ENCODE data around the gene CD2.

DNA sequence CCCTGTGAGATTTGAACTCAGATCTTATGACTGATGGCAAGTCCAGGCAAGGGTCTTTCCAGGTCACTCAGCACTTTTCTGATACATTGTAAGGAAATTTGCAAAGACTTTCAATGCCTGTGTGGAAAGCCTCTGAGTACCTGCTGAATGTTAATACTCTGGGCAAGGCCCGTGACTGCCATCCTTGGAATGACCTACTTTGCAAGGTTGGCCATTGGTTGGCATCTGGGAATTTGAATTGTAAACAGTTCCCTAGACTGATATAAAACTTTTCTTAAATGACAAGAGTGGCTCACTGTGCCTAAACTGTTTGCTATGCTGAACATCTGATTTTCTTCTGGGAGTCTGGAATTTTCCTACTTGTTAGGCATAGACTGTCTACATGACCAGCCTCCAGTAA, 57.1 kb downstream of the CD2 start:
- TF ChIP-seq POLR2AphosphoS5 (IDR thresholded peaks at IDR 0.05) (no peak), POLR2A (IDR thresholded peaks at IDR 0.05) (no peak)
- TF ChIP-seq, protein P1, sequence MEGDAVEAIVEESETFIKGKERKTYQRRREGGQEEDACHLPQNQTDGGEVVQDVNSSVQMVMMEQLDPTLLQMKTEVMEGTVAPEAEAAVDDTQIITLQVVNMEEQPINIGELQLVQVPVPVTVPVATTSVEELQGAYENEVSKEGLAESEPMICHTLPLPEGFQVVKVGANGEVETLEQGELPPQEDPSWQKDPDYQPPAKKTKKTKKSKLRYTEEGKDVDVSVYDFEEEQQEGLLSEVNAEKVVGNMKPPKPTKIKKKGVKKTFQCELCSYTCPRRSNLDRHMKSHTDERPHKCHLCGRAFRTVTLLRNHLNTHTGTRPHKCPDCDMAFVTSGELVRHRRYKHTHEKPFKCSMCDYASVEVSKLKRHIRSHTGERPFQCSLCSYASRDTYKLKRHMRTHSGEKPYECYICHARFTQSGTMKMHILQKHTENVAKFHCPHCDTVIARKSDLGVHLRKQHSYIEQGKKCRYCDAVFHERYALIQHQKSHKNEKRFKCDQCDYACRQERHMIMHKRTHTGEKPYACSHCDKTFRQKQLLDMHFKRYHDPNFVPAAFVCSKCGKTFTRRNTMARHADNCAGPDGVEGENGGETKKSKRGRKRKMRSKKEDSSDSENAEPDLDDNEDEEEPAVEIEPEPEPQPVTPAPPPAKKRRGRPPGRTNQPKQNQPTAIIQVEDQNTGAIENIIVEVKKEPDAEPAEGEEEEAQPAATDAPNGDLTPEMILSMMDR (IDR thresholded peaks at IDR 0.05): no peak
